Neural cell (in vitro differentiated cells): Measurements from ENCODE around the gene MDN1.

Source experiments
- POLR2AphosphoS5 ChIP-seq: IDR thresholded peaks from 2 replicates; pipeline ENCODE4 v1.6.1; 2012
- REST ChIP-seq: IDR thresholded peaks from 2 replicates; pipeline ENCODE4 v1.6.1; 2012; ENCODE audit warnings: borderline replicate concordance
- TF ChIP-seq, protein P1 (sequence below): fragments of 450-650 bp; IDR thresholded peaks from 2 replicates; pipeline ENCODE4 v1.5.1; 2014; ENCODE audit warnings: antibody characterized with exemption, mild to moderate bottlenecking, moderate library complexity; ENCODE audit not compliant: poor library complexity, severe bottlenecking

GRCh38 chr6:89840538-89840937, 20.9 kb upstream of the MDN1 start:
- TF ChIP-seq, protein P1, sequence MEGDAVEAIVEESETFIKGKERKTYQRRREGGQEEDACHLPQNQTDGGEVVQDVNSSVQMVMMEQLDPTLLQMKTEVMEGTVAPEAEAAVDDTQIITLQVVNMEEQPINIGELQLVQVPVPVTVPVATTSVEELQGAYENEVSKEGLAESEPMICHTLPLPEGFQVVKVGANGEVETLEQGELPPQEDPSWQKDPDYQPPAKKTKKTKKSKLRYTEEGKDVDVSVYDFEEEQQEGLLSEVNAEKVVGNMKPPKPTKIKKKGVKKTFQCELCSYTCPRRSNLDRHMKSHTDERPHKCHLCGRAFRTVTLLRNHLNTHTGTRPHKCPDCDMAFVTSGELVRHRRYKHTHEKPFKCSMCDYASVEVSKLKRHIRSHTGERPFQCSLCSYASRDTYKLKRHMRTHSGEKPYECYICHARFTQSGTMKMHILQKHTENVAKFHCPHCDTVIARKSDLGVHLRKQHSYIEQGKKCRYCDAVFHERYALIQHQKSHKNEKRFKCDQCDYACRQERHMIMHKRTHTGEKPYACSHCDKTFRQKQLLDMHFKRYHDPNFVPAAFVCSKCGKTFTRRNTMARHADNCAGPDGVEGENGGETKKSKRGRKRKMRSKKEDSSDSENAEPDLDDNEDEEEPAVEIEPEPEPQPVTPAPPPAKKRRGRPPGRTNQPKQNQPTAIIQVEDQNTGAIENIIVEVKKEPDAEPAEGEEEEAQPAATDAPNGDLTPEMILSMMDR: no peak
- TF ChIP-seq POLR2AphosphoS5 (no peak), REST (no peak)
